SK-N-SH (cell line): ENCODE results near the gene PSMB5. TPM values are rescaled to one million over a fixed set of nuclear protein-coding genes. Genes with fewer than 3 reads are reported as not detected.

Source experiments
- CTCF ChIA-PET: fragments of 300-600, 350-600 bp; formaldehyde crosslinking; extraction: SDS; loops from one replicate; lab custom pipeline; 2021; lab: Yijun Ruan, JAX
- POLR2A ChIA-PET: fragments of 350-600 bp; sonication (Branson Sonifier 250); formaldehyde crosslinking; extraction: SDS; loops from one replicate; lab custom pipeline; 2020; ENCODE audit warnings: antibody characterized with exemption, inconsistent platforms; lab: Yijun Ruan, JAX
- DNase-seq: peaks from one replicate; pipeline ENCODE4 v3.0.0; 2012
- H2AFZ ChIP-seq: fragments of 200-600 bp; sonication (generic); 2 replicates; pipeline ENCODE4 v1.8.1; 2016; ENCODE audit warnings: antibody characterized with exemption, mild to moderate bottlenecking, low read depth
- H3F3A ChIP-seq: fragments of 200-600 bp; sonication (generic); replicated peaks from 2 replicates; pipeline ENCODE3; 2016; ENCODE audit warnings: antibody characterized with exemption, mild to moderate bottlenecking; ENCODE audit not compliant: insufficient read depth
- H3K27ac ChIP-seq, 2 experiments: fragments of 200-500 bp in 1 of 2; fragments of 200-600 bp in 1 of 2; sonication (Bioruptor generic) in 1 of 2; sonication (generic), shearing (Covaris generic) in 1 of 2; 2 replicates each; pipeline versions ENCODE4 v1.5.1 to v1.6.1; 2014 to 2016; ENCODE audit warnings: low read depth in 2 of 2, inconsistent platforms in 1 of 2, low read length in 1 of 2, mild to moderate bottlenecking in 1 of 2, mixed read lengths in 1 of 2
- H3K27me3 ChIP-seq: fragments of 200-600 bp; sonication (generic), shearing (Covaris generic); 2 replicates; pipeline ENCODE4 v1.6.1; 2016; ENCODE audit warnings: mixed run types; ENCODE audit not compliant: insufficient read depth
- H3K36me3 ChIP-seq, 2 experiments: fragments of 200-500 bp in 1 of 2; fragments of 200-600 bp in 1 of 2; sonication (Bioruptor generic) in 1 of 2; sonication (generic) in 1 of 2; replicated peaks in 1 of 2; 2 replicates each; pipeline versions ENCODE3 to v1.5.1; 2014 to 2016; ENCODE audit warnings: low read length in 1 of 2, mild to moderate bottlenecking in 1 of 2; ENCODE audit not compliant: insufficient read depth in 2 of 2, control insufficient read depth in 1 of 2
- H3K4me1 ChIP-seq, 2 experiments: fragments of 200-500 bp in 1 of 2; fragments of 200-600 bp in 1 of 2; sonication (Bioruptor generic) in 1 of 2; sonication (generic), shearing (Covaris generic) in 1 of 2; 2 replicates each; pipeline versions ENCODE4 v1.5.1 to v1.6.1; 2014 to 2016; ENCODE audit warnings: low read depth in 1 of 2, low read length in 1 of 2, mixed run types in 1 of 2; ENCODE audit not compliant: insufficient read depth in 2 of 2, control insufficient read depth in 1 of 2
- H3K4me2 ChIP-seq: fragments of 200-600 bp; sonication (generic), shearing (Covaris generic); 2 replicates; pipeline ENCODE4 v1.6.1; 2017; ENCODE audit warnings: mixed run types
- H3K4me3 ChIP-seq, 2 experiments: fragments of 200-500 bp in 1 of 2; fragments of 200-600 bp in 1 of 2; sonication (Bioruptor generic) in 1 of 2; sonication (generic), shearing (Covaris generic) in 1 of 2; 2 replicates each; pipeline versions ENCODE4 v1.5.1 to v1.8.1; 2014 to 2016; ENCODE audit warnings: low read depth in 2 of 2, inconsistent platforms in 1 of 2, low read length in 1 of 2, mild to moderate bottlenecking in 1 of 2, mixed read lengths in 1 of 2, moderate library complexity in 1 of 2
- H3K79me2 ChIP-seq: fragments of 200-600 bp; sonication (generic); 2 replicates; pipeline ENCODE4 v1.8.1; 2017; ENCODE audit warnings: mild to moderate bottlenecking; ENCODE audit not compliant: insufficient read depth
- H3K9ac ChIP-seq: fragments of 200-600 bp; sonication (generic); 2 replicates; pipeline ENCODE4 v1.6.1; 2017; ENCODE audit warnings: mixed run types
- H3K9me2 ChIP-seq: fragments of 200-600 bp; sonication (generic); 2 replicates; pipeline ENCODE4 v1.6.1; 2017; ENCODE audit warnings: mixed run types
- H3K9me3 ChIP-seq: fragments of 200-600 bp; sonication (generic); 2 replicates; pipeline ENCODE4 v1.6.1; 2017; ENCODE audit warnings: mixed run types, mild to moderate bottlenecking, moderate library complexity
- H4K20me1 ChIP-seq: fragments of 200-600 bp; sonication (generic); 2 replicates; pipeline ENCODE4 v1.6.1; 2017; ENCODE audit warnings: mild to moderate bottlenecking, mixed run types; ENCODE audit not compliant: insufficient read depth
- EP300 ChIP-seq, 2 experiments: IDR thresholded peaks; 2 replicates each; pipeline versions ENCODE4 v1.4.0 to v1.6.1; 2012; ENCODE audit warnings: borderline replicate concordance in 1 of 2, low read depth in 1 of 2, low read length in 1 of 2
- FOSL2 ChIP-seq: IDR thresholded peaks from 2 replicates; pipeline ENCODE4 v1.4.0; 2012; ENCODE audit warnings: low read depth, mild to moderate bottlenecking, moderate library complexity, borderline replicate concordance
- RAD21 ChIP-seq: IDR thresholded peaks from 2 replicates; pipeline ENCODE4 v1.6.1; 2012; ENCODE audit warnings: mild to moderate bottlenecking, low read length
- TAF1 ChIP-seq: IDR thresholded peaks from 2 replicates; pipeline ENCODE4 v1.6.1; 2012; ENCODE audit warnings: low read depth, mild to moderate bottlenecking, low read length, moderate library complexity, borderline replicate concordance
- WGBS: methylation state at CpG from one replicate; pipeline ENCODE4 v1.1.6; 2017; ENCODE audit warnings: low lambda C conversion rate; 5-methylcytosine and 5-hydroxymethylcytosine counted together
- polyA plus RNA-seq, 3 experiments: library from polyadenylated mRNA; depleted of rRNA; stranded (reverse); fragments of >200 nt; gene quantifications; 2 replicates each; pipeline ENCODE4 v1.2.3, GENCODE V29; 2012
- TF ChIP-seq, protein P1 (sequence below): IDR thresholded peaks from 2 replicates; pipeline ENCODE4 v1.4.0; 2012; ENCODE audit warnings: low read depth, borderline replicate concordance
- TF ChIP-seq, protein P2 (sequence below): IDR thresholded peaks from 2 replicates; pipeline ENCODE4 v1.4.0; 2012; ENCODE audit warnings: low read depth

The PSMB5 gene
- polyA plus RNA-seq, 1 of the 3 experiments (the other 2 are of a cell fraction), result 337 TPM

- TF ChIP-seq, protein P1, sequence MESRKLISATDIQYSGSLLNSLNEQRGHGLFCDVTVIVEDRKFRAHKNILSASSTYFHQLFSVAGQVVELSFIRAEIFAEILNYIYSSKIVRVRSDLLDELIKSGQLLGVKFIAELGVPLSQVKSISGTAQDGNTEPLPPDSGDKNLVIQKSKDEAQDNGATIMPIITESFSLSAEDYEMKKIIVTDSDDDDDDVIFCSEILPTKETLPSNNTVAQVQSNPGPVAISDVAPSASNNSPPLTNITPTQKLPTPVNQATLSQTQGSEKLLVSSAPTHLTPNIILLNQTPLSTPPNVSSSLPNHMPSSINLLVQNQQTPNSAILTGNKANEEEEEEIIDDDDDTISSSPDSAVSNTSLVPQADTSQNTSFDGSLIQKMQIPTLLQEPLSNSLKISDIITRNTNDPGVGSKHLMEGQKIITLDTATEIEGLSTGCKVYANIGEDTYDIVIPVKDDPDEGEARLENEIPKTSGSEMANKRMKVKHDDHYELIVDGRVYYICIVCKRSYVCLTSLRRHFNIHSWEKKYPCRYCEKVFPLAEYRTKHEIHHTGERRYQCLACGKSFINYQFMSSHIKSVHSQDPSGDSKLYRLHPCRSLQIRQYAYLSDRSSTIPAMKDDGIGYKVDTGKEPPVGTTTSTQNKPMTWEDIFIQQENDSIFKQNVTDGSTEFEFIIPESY, result no peak
- no peak for TF ChIP-seq RAD21
Observed at GRCh38 chr14:23040100-23040499, 5.4 kb upstream of the PSMB5 start (continued).

DNA sequence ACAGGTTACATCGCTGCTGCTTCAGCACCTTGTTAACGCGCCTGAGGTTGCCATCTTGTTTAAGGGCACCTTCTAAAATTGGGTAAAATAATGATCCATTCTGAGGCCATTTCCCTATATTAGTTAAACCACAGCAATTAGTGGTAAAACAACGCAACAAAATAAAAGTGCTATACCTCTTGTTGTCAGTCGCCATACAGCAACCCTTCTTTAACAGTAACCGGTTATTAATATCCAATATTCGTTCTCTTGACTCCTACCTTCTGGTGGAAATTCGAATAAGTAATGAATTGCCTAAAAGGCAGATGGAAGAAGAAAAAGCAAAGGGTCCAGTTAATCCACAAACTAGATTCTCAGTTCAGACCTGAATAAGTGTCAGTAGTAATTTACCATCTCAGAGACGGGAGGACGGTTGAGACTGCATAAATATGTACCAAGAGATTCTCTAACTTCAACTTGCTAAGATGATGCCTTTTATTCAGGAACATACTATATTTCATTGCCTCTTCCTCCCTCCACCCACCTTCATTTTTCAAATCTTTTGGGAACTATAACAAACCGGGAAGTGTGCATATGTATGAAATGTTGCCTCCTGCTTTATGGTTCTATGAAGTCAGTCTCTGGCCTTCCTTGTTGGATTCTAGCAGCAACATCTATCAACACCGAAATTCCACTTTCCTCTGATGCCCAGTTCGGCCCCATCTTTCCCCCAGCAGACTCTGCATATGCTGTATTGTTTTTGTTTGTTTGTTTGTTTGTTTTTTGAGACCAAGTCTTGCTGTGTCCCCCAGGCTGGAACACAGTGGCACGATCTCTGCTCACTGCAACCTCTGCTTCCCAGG, 824 bp upstream of the PSMB5 start:
- peaks cover 40% of the 10 kb centered on the region for H3K79me2 ChIP-seq
- DNase-seq, result no peak
- H3K4me1 ChIP-seq, result peaks cover 9 to 16% of the 10 kb centered on the region in 2 experiments; a peak in 3 of 4 replicates
- no peak for TF ChIP-seq FOSL2
- 0 out of 4 replicates have a peak, but pooled peaks of 1 of the 2 experiments have one; percentile 20 for TF ChIP-seq EP300 (IDR thresholded peaks at IDR 0.05; ENCODE audit: borderline replicate concordance in 1 of 2, low read depth in 1 of 2, low read length in 1 of 2)
- peak overlapping the region; percentile 94 to 96 for H3K27ac ChIP-seq
- H4K20me1 ChIP-seq, result no peaks in the 10 kb centered on the region
- no peaks in the 10 kb centered on the region for H3K9me2 ChIP-seq
- CTCF ChIA-PET, result interaction anchor here (0.6 to 2.1 kb wide), 6 partner anchors 20 to 69 kb away, joined by 3 to 7 read pairs (median 5); no protein-coding TSS in a partner anchor
- H2AFZ ChIP-seq, result peak overlapping the region; percentile 80
- no peaks in the 10 kb centered on the region for H3K9me3 ChIP-seq
- POLR2A ChIA-PET, result interaction anchor here (1.0 to 1.2 kb wide), 3 partner anchors 18 to 28 kb away, joined by 3 read pairs; no protein-coding TSS in a partner anchor
- WGBS, result 73% methylated on average over 14 of the region's 14 CpGs
- H3K27me3 ChIP-seq, result no peaks in the 10 kb centered on the region
- H3F3A ChIP-seq, result peaks cover 4% of the 10 kb centered on the region
- H3K36me3 ChIP-seq, result peaks cover 14 to 30% of the 10 kb centered on the region in 2 experiments
- H3K9ac ChIP-seq, result no peak overlapping the region; the same call in 1 of the 2 replicates
- peak overlapping the region in 1 of 2 experiments; percentile 72; a peak in 2 of 4 replicates for H3K4me3 ChIP-seq
- H3K4me2 ChIP-seq, result peak overlapping the region; percentile 91; the same call in 1 of the 2 replicates

DNA sequence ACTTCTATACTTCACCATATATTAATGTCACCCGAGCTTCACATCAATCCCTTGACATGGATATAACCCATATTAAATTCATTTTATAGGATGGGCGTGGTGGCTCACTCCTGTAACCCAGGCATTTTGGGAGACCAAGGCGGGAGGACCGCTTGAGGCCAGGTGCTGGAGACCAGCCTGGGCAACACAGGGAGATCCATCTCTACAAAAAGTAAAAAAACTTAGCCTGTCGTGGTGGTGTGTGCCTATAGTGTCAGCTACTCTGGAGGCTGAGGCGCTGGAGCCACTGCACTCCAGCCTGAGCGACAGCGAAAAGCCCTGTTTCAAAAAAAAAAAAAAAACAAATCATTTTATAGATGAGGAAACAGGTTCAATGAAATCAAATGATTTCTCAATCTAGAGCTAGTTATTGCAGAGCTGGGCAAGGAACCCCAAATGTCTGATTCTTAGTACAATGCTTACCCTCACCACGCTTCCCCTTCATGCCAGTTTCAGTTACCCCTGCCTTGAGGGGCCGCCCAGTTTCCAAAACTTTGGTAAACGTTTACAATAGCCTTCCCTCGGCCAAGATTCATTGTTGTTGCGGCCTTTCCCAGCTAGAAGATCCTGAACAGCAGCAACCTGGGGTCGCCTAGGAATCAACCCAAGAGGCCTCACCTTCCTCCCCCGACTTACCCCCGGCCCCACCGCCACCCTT, 751 bp downstream of the PSMB5 start:
- H3K27ac ChIP-seq, result peak overlapping the region; percentile 94 to 96
- DNase-seq, result no peak
- peaks cover 53% of the 10 kb centered on the region for H3K79me2 ChIP-seq

More for the DNA sequence above, 751 bp downstream of the PSMB5 start:
- H4K20me1 ChIP-seq, result no peaks in the 10 kb centered on the region
- H2AFZ ChIP-seq, result peak overlapping the region; percentile 69; the same call in 1 of the 2 replicates
- peaks cover 9 to 21% of the 10 kb centered on the region in 2 experiments; a peak in 3 of 4 replicates for H3K4me1 ChIP-seq
- no peaks in the 10 kb centered on the region for H3K27me3 ChIP-seq
- peaks cover 16 to 36% of the 10 kb centered on the region in 2 experiments for H3K36me3 ChIP-seq
- POLR2A ChIA-PET, result interaction anchor here (1.0 to 1.4 kb wide), 5 partner anchors 10 to 27 kb away, joined by 3 to 5 read pairs (median 3); no protein-coding TSS in a partner anchor
- CTCF ChIA-PET, result interaction anchor here (1.1 to 6.3 kb wide), 12 partner anchors 9 to 60 kb away, joined by 3 to 22 read pairs (median 6); no protein-coding TSS in a partner anchor
- TF ChIP-seq, protein P2, sequence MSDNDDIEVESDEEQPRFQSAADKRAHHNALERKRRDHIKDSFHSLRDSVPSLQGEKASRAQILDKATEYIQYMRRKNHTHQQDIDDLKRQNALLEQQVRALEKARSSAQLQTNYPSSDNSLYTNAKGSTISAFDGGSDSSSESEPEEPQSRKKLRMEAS, result no peak
- TF ChIP-seq TAF1 (no peak), FOSL2 (no peak)
- peak overlapping the region; percentile 91 for H3K4me2 ChIP-seq
- peaks cover under 1% of the 10 kb centered on the region for H3F3A ChIP-seq
- no peaks in the 10 kb centered on the region for H3K9me2 ChIP-seq
- no peaks in the 10 kb centered on the region for H3K9me3 ChIP-seq
- H3K9ac ChIP-seq, result peak overlapping the region; percentile 99
- WGBS, result 40% methylated on average over 17 of the region's 17 CpGs
- H3K4me3 ChIP-seq, result peak overlapping the region; percentile 72 to 94
